MM.1S (cell line): Measurements from ENCODE around the gene CYP27C1.
"Not testable (repeated sequence)": the region's sequence is repeated elsewhere in the genome, so short reads cannot be mapped to it uniquely, and the experiment has no call there.

Experiments
- DNase-seq: peaks from one replicate; pipeline ENCODE4 v3.0.0-alpha.2; 2015
- H2AFZ ChIP-seq: fragments of 300-600 bp; sonication (generic); 2 replicates; pipeline ENCODE4 v1.6.0; 2016; ENCODE audit warnings: antibody characterized with exemption, low read length
- H3F3A ChIP-seq: fragments of 300-600 bp; sonication (generic); 2 replicates; pipeline ENCODE4 v1.6.1; 2016; ENCODE audit warnings: mild to moderate bottlenecking, antibody characterized with exemption, low read length, moderate library complexity, mixed read lengths; ENCODE audit not compliant: insufficient read depth
- H3K27ac ChIP-seq: fragments of 300-600 bp; sonication (generic); 2 replicates; pipeline ENCODE4 v1.5.1; 2016; ENCODE audit warnings: mild to moderate bottlenecking, low read length
- H3K27me3 ChIP-seq: fragments of 300-600 bp; sonication (generic); replicated peaks from 2 replicates; pipeline ENCODE4 v1.6.0; 2016; ENCODE audit warnings: low read length; ENCODE audit not compliant: insufficient read depth
- H3K36me3 ChIP-seq: fragments of 300-600 bp; sonication (generic); replicated peaks from 2 replicates; pipeline ENCODE4 v1.6.1; 2016; ENCODE audit warnings: mild to moderate bottlenecking, low read length, mixed read lengths; ENCODE audit not compliant: insufficient read depth
- H3K4me1 ChIP-seq: fragments of 300-600 bp; sonication (generic); 2 replicates; pipeline ENCODE4 v1.6.1; 2016; ENCODE audit warnings: low read length, mixed read lengths
- H3K4me2 ChIP-seq: fragments of 300-600 bp; sonication (generic); 2 replicates; pipeline ENCODE4 v1.6.0; 2016; ENCODE audit warnings: low read depth, low read length
- H3K4me3 ChIP-seq: fragments of 300-600 bp; sonication (generic); 2 replicates; pipeline ENCODE4 v1.5.1; 2016; ENCODE audit warnings: low read length, mixed read lengths
- H3K79me2 ChIP-seq: fragments of 300-600 bp; sonication (generic); 2 replicates; pipeline ENCODE4 v1.6.1; 2016; ENCODE audit warnings: mixed run types, low read length, mixed read lengths
- H3K9ac ChIP-seq: fragments of 300-600 bp; sonication (generic); 2 replicates; pipeline ENCODE4 v1.6.1; 2016; ENCODE audit warnings: low read length, mixed read lengths
- H3K9me2 ChIP-seq: fragments of 300-600 bp; sonication (generic); replicated peaks from 2 replicates; pipeline ENCODE4 v1.6.1; 2016; ENCODE audit warnings: mild to moderate bottlenecking, low read length, mixed read lengths; ENCODE audit not compliant: insufficient read depth
- H3K9me3 ChIP-seq: fragments of 300-600 bp; sonication (generic); replicated peaks from 2 replicates; pipeline ENCODE4 v1.6.1; 2016; ENCODE audit warnings: mild to moderate bottlenecking, low read length, mixed read lengths; ENCODE audit not compliant: insufficient read depth
- H4K20me1 ChIP-seq: fragments of 300-600 bp; sonication (generic); 2 replicates; pipeline ENCODE4 v1.6.1; 2016; ENCODE audit warnings: mild to moderate bottlenecking, low read length, moderate library complexity, mixed read lengths; ENCODE audit not compliant: insufficient read depth
- CTCF ChIP-seq: fragments of 300-600 bp; sonication (generic); IDR thresholded peaks from 2 replicates; pipeline ENCODE4 v1.5.1; 2016; ENCODE audit warnings: antibody characterized with exemption, low read length, mixed read lengths
- EZH2 ChIP-seq: fragments of 300-600 bp; sonication (generic); optimal IDR thresholded peaks from 2 replicates; pipeline ENCODE3; 2017; ENCODE audit warnings: low read depth, mild to moderate bottlenecking, antibody characterized with exemption, low read length, mixed read lengths
- EZH2phosphoT487 ChIP-seq: fragments of 300-600 bp; sonication (generic); IDR thresholded peaks from 2 replicates; pipeline ENCODE4 v1.6.1; 2018; ENCODE audit warnings: antibody characterized with exemption, low read length

The CYP27C1 gene

GRCh38 chr2:127216593-127216992 is 3.5 kb downstream of the CYP27C1 start:
- Histone ChIP-seq H3K79me2 (no peaks in the 10 kb centered on the region), H3F3A (no peaks in the 10 kb centered on the region), H3K36me3 (no peaks in the 10 kb centered on the region), H3K27ac (no peak overlapping the region), H3K9ac (no peak overlapping the region), H3K9me3 (no peaks in the 10 kb centered on the region), H4K20me1 (no peaks in the 10 kb centered on the region), H3K27me3 (peaks cover 13% of the 10 kb centered on the region), H3K4me1 (no peaks in the 10 kb centered on the region), H3K4me3 (no peak overlapping the region), H3K9me2 (no peaks in the 10 kb centered on the region), H3K4me2 (no peak overlapping the region), H2AFZ (no peak overlapping the region)
- TF ChIP-seq EZH2phosphoT487 (no peak), EZH2 (no peak), CTCF (no peak)
- no peak for DNase-seq

GRCh38 chr2:127216095-127216494 is 4.0 kb downstream of the CYP27C1 start:
- Histone ChIP-seq H3K27ac (no peak overlapping the region), H3K4me2 (no peak overlapping the region)

GRCh38 chr2:127214201-127214600 is 5.9 kb downstream of the CYP27C1 start:
- not testable (repeated sequence) for H3K27ac ChIP-seq, H3K4me3 ChIP-seq, H3F3A ChIP-seq, DNase-seq, H3K4me1 ChIP-seq, H2AFZ ChIP-seq, H3K9me3 ChIP-seq, H3K9ac ChIP-seq, H3K36me3 ChIP-seq, H4K20me1 ChIP-seq, H3K79me2 ChIP-seq, H3K4me2 ChIP-seq, H3K9me2 ChIP-seq, H3K27me3 ChIP-seq

More at GRCh38 chr2:127216095-127216494, 4.0 kb downstream of the CYP27C1 start:
- Histone ChIP-seq H3K9ac (no peak overlapping the region), H3K36me3 (no peaks in the 10 kb centered on the region), H3K4me1 (no peaks in the 10 kb centered on the region), H3K4me3 (no peak overlapping the region), H3K79me2 (no peaks in the 10 kb centered on the region), H3K9me3 (no peaks in the 10 kb centered on the region), H4K20me1 (no peaks in the 10 kb centered on the region), H3K9me2 (no peaks in the 10 kb centered on the region), H3F3A (no peaks in the 10 kb centered on the region), H2AFZ (no peak overlapping the region), H3K27me3 (peaks cover 13% of the 10 kb centered on the region)
- DNase-seq, result no peak
- TF ChIP-seq EZH2phosphoT487 (no peak), EZH2 (no peak), CTCF (no peak)

- no peak for DNase-seq
- no peak overlapping the region for H3K4me3 ChIP-seq
- H3K4me2 ChIP-seq, result no peak overlapping the region
These were observed 11.8 kb downstream of the CYP27C1 start for GRCh38 chr2:127208313-127208712.

More at GRCh38 chr2:127208313-127208712, 11.8 kb downstream of the CYP27C1 start:
- Histone ChIP-seq H2AFZ (no peak overlapping the region), H3K4me1 (no peaks in the 10 kb centered on the region), H3K9me2 (no peaks in the 10 kb centered on the region), H3K9me3 (no peaks in the 10 kb centered on the region), H3K9ac (no peak overlapping the region), H3F3A (no peaks in the 10 kb centered on the region), H3K27me3 (no peaks in the 10 kb centered on the region), H3K36me3 (no peaks in the 10 kb centered on the region), H3K27ac (no peak overlapping the region), H3K79me2 (no peaks in the 10 kb centered on the region), H4K20me1 (no peaks in the 10 kb centered on the region)
- TF ChIP-seq EZH2 (no peak), CTCF (no peak), EZH2phosphoT487 (no peak)
